HG02870 (cell line): Measurements from ENCODE around the gene PTPN23.
"Not testable (repeated sequence)": the region's sequence is repeated elsewhere in the genome, so short reads cannot be mapped to it uniquely, and the experiment has no call there.

ENCODE experiments used
- ATAC-seq: cut with Tn5 transposase; IDR thresholded peaks from one replicate; pipeline ENCODE4 v1.9.1; 2021; ENCODE audit warnings: mild to moderate bottlenecking, moderate library complexity; ENCODE audit not compliant: unreplicated experiment

The PTPN23 gene

GRCh38 chr3:47434849-47435248 is 54.0 kb downstream of the PTPN23 start:
- ATAC-seq: no peak

GRCh38 chr3:47436180-47436579 is 55.4 kb downstream of the PTPN23 start:
- no peak for ATAC-seq

- ATAC-seq: no peak
These were observed 59.3 kb downstream of the PTPN23 start for GRCh38 chr3:47440131-47440530.

GRCh38 chr3:47441796-47442551 is 61.2 kb downstream of the PTPN23 start:
- no peak for ATAC-seq

GRCh38 chr3:47443611-47443995 is 62.8 kb downstream of the PTPN23 start:
- ATAC-seq: no peak

GRCh38 chr3:47444103-47444502 is 63.3 kb downstream of the PTPN23 start:
- no peak for ATAC-seq

GRCh38 chr3:47452453-47453215 is 71.8 kb downstream of the PTPN23 start:
- no peak for ATAC-seq

- ATAC-seq: no peak
These were observed 75.1 kb downstream of the PTPN23 start for GRCh38 chr3:47455806-47456452.

- ATAC-seq: no peak
These were observed 76.2 kb downstream of the PTPN23 start for GRCh38 chr3:47456984-47457383.

- not testable (repeated sequence) for ATAC-seq
These were observed 78.8 kb downstream of the PTPN23 start for GRCh38 chr3:47459534-47460085.
